Measurements from ENCODE around the gene ZNF552. TPM values are rescaled to one million over a fixed set of nuclear protein-coding genes. Genes with fewer than 3 reads are reported as not detected.
A peak's percentile ranks its signal among the peaks of the same experiment; 100 is the strongest.

The ZNF552 gene
- total RNA-seq, 1 experiment from 2014 or later = 22.3 TPM

- no peak for DNase-seq (ENCODE audit: low spot score)
Observed at GRCh38 chr19:57779220-57779845, 35.4 kb downstream of the ZNF552 start.

- DNase-seq (ENCODE audit: low spot score) = no peak
Observed at GRCh38 chr19:57778336-57778735, 36.4 kb downstream of the ZNF552 start.

- no peak for DNase-seq (ENCODE audit: low spot score)
Observed at GRCh38 chr19:57776764-57777296, 37.9 kb downstream of the ZNF552 start.

- DNase-seq (ENCODE audit: low spot score) = no peak
Observed at GRCh38 chr19:57773488-57773887, 41.2 kb downstream of the ZNF552 start.

- no peak for DNase-seq (ENCODE audit: low spot score)
Observed at GRCh38 chr19:57771417-57771816, 43.3 kb downstream of the ZNF552 start.

GRCh38 chr19:57769345-57770131 is 45.2 kb downstream of the ZNF552 start, which contains the start of gene ZNF586:
TSS of gene ZNF586 (plus strand) at chr19:57769676. CDS start at chr19:57769843, 167 bp downstream.
- DNase-seq (ENCODE audit: low spot score) = peak; percentile 97

- DNase-seq (ENCODE audit: low spot score) = no peak
Observed at GRCh38 chr19:57759096-57759495, 55.6 kb downstream of the ZNF552 start.

GRCh38 chr19:57757941-57758340 is 56.8 kb downstream of the ZNF552 start:
- DNase-seq (ENCODE audit: low spot score) = no peak

Other genes with a start within 250 kb of the ZNF552 start
- 2.5 and 3.1 TPM in 2 replicates for gene ZNF416, start 236.0 kb downstream of the ZNF552 start, total RNA-seq (2014; rRNA removed; shearing (Covaris generic))
- gene ZIK1, start 230.8 kb downstream of the ZNF552 start, total RNA-seq (2014; rRNA removed; shearing (Covaris generic)) = 0.23 TPM in 1 of 2 replicates, not detected in the other
- gene ZNF530, start 215.0 kb downstream of the ZNF552 start, total RNA-seq (2014; rRNA removed; shearing (Covaris generic)) = 2.7 and 5.7 TPM in 2 replicates
- not detected in 2 replicates for gene ZNF134, start 200.7 kb downstream of the ZNF552 start, total RNA-seq (2014; rRNA removed; shearing (Covaris generic))
- gene ZNF211, start 181.7 kb downstream of the ZNF552 start, total RNA-seq (2014; rRNA removed; shearing (Covaris generic)) = 2.7 and 8.1 TPM in 2 replicates
- gene ZSCAN4, start 146.0 kb downstream of the ZNF552 start, total RNA-seq (2014; rRNA removed; shearing (Covaris generic)) = not detected in 2 replicates
- gene ZNF551, start 132.9 kb downstream of the ZNF552 start, total RNA-seq (2014; rRNA removed; shearing (Covaris generic)) = 25.5 and 26.5 TPM in 2 replicates
- gene ZNF154, start 105.7 kb downstream of the ZNF552 start, total RNA-seq (2014; rRNA removed; shearing (Covaris generic)) = 0.05 TPM in 1 of 2 replicates, not detected in the other
- gene ZNF671, start 87.3 kb downstream of the ZNF552 start, total RNA-seq (2014; rRNA removed; shearing (Covaris generic)) = not detected in 2 replicates
- gene ZNF776, start 68.1 kb downstream of the ZNF552 start, total RNA-seq (2014; rRNA removed; shearing (Covaris generic)) = 11.4 and 14.6 TPM in 2 replicates
- 18.3 and 18.5 TPM in 2 replicates for gene ZNF586, start 45.2 kb downstream of the ZNF552 start, total RNA-seq (2014; rRNA removed; shearing (Covaris generic))
- 32.1 and 40.0 TPM in 2 replicates for gene ZNF587B, start 15.4 kb upstream of the ZNF552 start, total RNA-seq (2014; rRNA removed; shearing (Covaris generic))
- 33.7 and 39.4 TPM in 2 replicates for gene ZNF587, start 34.9 kb upstream of the ZNF552 start, total RNA-seq (2014; rRNA removed; shearing (Covaris generic))
- 8.6 and 11.1 TPM in 2 replicates for gene ZNF814, start 74.1 kb upstream of the ZNF552 start, total RNA-seq (2014; rRNA removed; shearing (Covaris generic))
- 9.4 and 9.8 TPM in 2 replicates for gene ZNF417, start 101.7 kb upstream of the ZNF552 start, total RNA-seq (2014; rRNA removed; shearing (Covaris generic))
- not detected in 2 replicates for gene ZNF418, start 120.5 kb upstream of the ZNF552 start, total RNA-seq (2014; rRNA removed; shearing (Covaris generic))
- gene ZNF256, start 132.8 kb upstream of the ZNF552 start, total RNA-seq (2014; rRNA removed; shearing (Covaris generic)) = not detected in 2 replicates
- not detected in 2 replicates for gene C19orf18, start 159.6 kb upstream of the ZNF552 start, total RNA-seq (2014; rRNA removed; shearing (Covaris generic))
- gene ZNF606, start 187.9 kb upstream of the ZNF552 start, total RNA-seq (2014; rRNA removed; shearing (Covaris generic)) = not detected in 2 replicates
- not detected in 2 replicates for gene ZSCAN1, start 219.1 kb upstream of the ZNF552 start, total RNA-seq (2014; rRNA removed; shearing (Covaris generic))
- gene ZNF135, start 244.4 kb upstream of the ZNF552 start, total RNA-seq (2014; rRNA removed; shearing (Covaris generic)) = not detected in 2 replicates

Data from HT-29 (cell line).